HCT116 (cell line): Measurements from ENCODE around the gene OCA2. TPM values are rescaled to one million over a fixed set of nuclear protein-coding genes. Genes with fewer than 3 reads are reported as not detected.

Source experiments
- ATAC-seq: fragments of 200-7000 bp; cut with Tn5 transposase; 2 replicates; pipeline ENCODE4 v1.9.1; 2020; ENCODE audit warnings: mild to moderate bottlenecking, moderate library complexity
- BruUV-seq: library from RNA; stranded (reverse); fragments of 400-500 nt; replicated peaks from 2 replicates; lab custom pipeline; 2021; lab: Mats Ljungman, UMichigan
- CTCF ChIA-PET: fragments of 300-600 bp; sonication (Branson Sonifier 250); formaldehyde crosslinking; loops from one replicate; lab custom pipeline; 2021; ENCODE audit warnings: antibody characterized with exemption; lab: Charles Lee
- POLR2A ChIA-PET: fragments of 300-600, 350-600 bp; sonication (Branson Sonifier 250); formaldehyde crosslinking; loops from one replicate; lab custom pipeline; 2021; ENCODE audit warnings: antibody characterized with exemption; lab: Charles Lee
- RAD21 ChIA-PET, 2 experiments: fragments of 300-600 bp; sonication (Branson Sonifier 250); formaldehyde crosslinking; loops; one replicate each; lab custom pipeline; 2023; ENCODE audit warnings: low total read pairs in 2 of 2; ENCODE audit not compliant: uncharacterized antibody in 2 of 2, unreplicated experiment in 2 of 2, low non-redundant PET in 1 of 2; lab: Charles Lee
- DNase-seq: peaks from one replicate; pipeline ENCODE4 v3.0.0-alpha.2; 2010; ENCODE audit warnings: low read depth, low spot score
- H2AFZ ChIP-seq: fragments of 200-600 bp; shearing (Covaris generic), sonication (generic); 2 replicates; pipeline ENCODE4 v1.6.1; 2017; ENCODE audit warnings: low read depth, mixed run types, mixed read lengths, antibody characterized with exemption, low read length; ENCODE audit not compliant: poor library complexity, severe bottlenecking
- H3K27ac ChIP-seq: 2 replicates; pipeline ENCODE4 v1.5.1; 2012; ENCODE audit warnings: low read depth, low read length
- H3K27me3 ChIP-seq: fragments of 200-600 bp; sonication (generic); 2 replicates; pipeline ENCODE4 v1.6.1; 2016; ENCODE audit warnings: mixed run types, low read length, mixed read lengths; ENCODE audit not compliant: insufficient read depth
- H3K36me3 ChIP-seq, 2 experiments: fragments of 200-500 bp in 1 of 2; fragments of 200-600 bp in 1 of 2; sonication (Bioruptor generic) in 1 of 2; sonication (generic) in 1 of 2; 2 replicates each; pipeline versions ENCODE4 v1.5.1 to v1.6.1; 2014 to 2016; ENCODE audit warnings: low read length in 2 of 2, inconsistent platforms in 1 of 2, mixed read lengths in 1 of 2, mixed run types in 1 of 2; ENCODE audit not compliant: insufficient read depth in 2 of 2, control insufficient read depth in 1 of 2
- H3K4me1 ChIP-seq, 2 experiments: fragments of 200-600 bp in 1 of 2; sonication (generic) in 1 of 2; 2 replicates each; pipeline versions ENCODE4 v1.5.1 to v1.6.1; 2012 to 2017; ENCODE audit warnings: low read length in 2 of 2, inconsistent platforms in 1 of 2, mild to moderate bottlenecking in 1 of 2, mixed read lengths in 1 of 2, mixed run types in 1 of 2, moderate library complexity in 1 of 2; ENCODE audit not compliant: insufficient read depth in 2 of 2, control insufficient read depth in 1 of 2
- H3K4me2 ChIP-seq: fragments of 200-600 bp; sonication (generic); 2 replicates; pipeline ENCODE4 v1.6.1; 2017; ENCODE audit warnings: mixed run types, low read length, mixed read lengths
- H3K4me3 ChIP-seq, 2 experiments: fragments of 200-600 bp in 1 of 2; sonication (generic) in 1 of 2; replicated peaks in 1 of 2; 2 replicates each; pipeline ENCODE4 v1.5.1; 2011 to 2016; ENCODE audit warnings: low read length in 2 of 2, control low read depth in 1 of 2, low read depth in 1 of 2, mild to moderate bottlenecking in 1 of 2, mixed read lengths in 1 of 2, mixed run types in 1 of 2
- H3K79me2 ChIP-seq: fragments of 200-600 bp; sonication (generic); 2 replicates; pipeline ENCODE4 v1.6.1; 2017; ENCODE audit warnings: mild to moderate bottlenecking, mixed run types, low read length, moderate library complexity, mixed read lengths; ENCODE audit not compliant: insufficient read depth
- H3K9ac ChIP-seq: fragments of 200-600 bp; sonication (generic); 2 replicates; pipeline ENCODE4 v1.6.1; 2016; ENCODE audit warnings: low read length, mixed read lengths
- H3K9me2 ChIP-seq: fragments of 200-600 bp; sonication (generic), shearing (Covaris generic); 2 replicates; pipeline ENCODE4 v1.6.1; 2017; ENCODE audit warnings: mixed run types, mild to moderate bottlenecking, moderate library complexity; ENCODE audit not compliant: insufficient read depth
- H3K9me3 ChIP-seq, 2 experiments: fragments of 200-500 bp in 1 of 2; fragments of 200-600 bp in 1 of 2; sonication (Bioruptor generic) in 1 of 2; sonication (generic) in 1 of 2; 2 replicates each; pipeline ENCODE4 v1.6.1; 2014 to 2017; ENCODE audit warnings: low read length in 2 of 2, mixed read lengths in 2 of 2, inconsistent platforms in 1 of 2, low read depth in 1 of 2, mild to moderate bottlenecking in 1 of 2, mixed run types in 1 of 2, moderate library complexity in 1 of 2; ENCODE audit not compliant: control insufficient read depth in 1 of 2, insufficient read depth in 1 of 2
- H4K20me1 ChIP-seq: fragments of 200-600 bp; sonication (generic), shearing (Covaris generic); 2 replicates; pipeline ENCODE4 v1.6.1; 2017; ENCODE audit warnings: mixed run types, mild to moderate bottlenecking, moderate library complexity; ENCODE audit not compliant: insufficient read depth
- ATF3 ChIP-seq: IDR thresholded peaks from 2 replicates; pipeline ENCODE4 v1.6.1; 2012
- CBX3 ChIP-seq: IDR thresholded peaks from 2 replicates; pipeline ENCODE4 v1.6.1; 2012; ENCODE audit warnings: low read depth
- CEBPB ChIP-seq: IDR thresholded peaks from 2 replicates; pipeline ENCODE4 v1.6.1; 2012; ENCODE audit warnings: low read depth
- CTCF ChIP-seq, 3 experiments: fragments of 200-600 bp in 1 of 3; sonication (generic) in 1 of 3; IDR thresholded peaks in 2 of 3; conservative IDR thresholded peaks in 1 of 3; 2 replicates each; pipeline ENCODE4 v1.5.1; 2012 to 2017; ENCODE audit warnings: low read depth in 2 of 3, low read length in 2 of 3, antibody characterized with exemption in 1 of 3, borderline replicate concordance in 1 of 3, control low read depth in 1 of 3, mild to moderate bottlenecking in 1 of 3, mixed read lengths in 1 of 3, mixed run types in 1 of 3, moderate library complexity in 1 of 3; ENCODE audit not compliant: insufficient read depth in 1 of 3
- EGR1 ChIP-seq: IDR thresholded peaks from 2 replicates; pipeline ENCODE4 v1.6.1; 2012; ENCODE audit warnings: low read depth
- ELF1 ChIP-seq: IDR thresholded peaks from 2 replicates; pipeline ENCODE4 v1.6.1; 2012; ENCODE audit warnings: low read depth, borderline replicate concordance
- EZH2 ChIP-seq: fragments of 200-600 bp; sonication (generic); IDR thresholded peaks from 2 replicates; pipeline ENCODE4 v1.6.1; 2017; ENCODE audit warnings: antibody characterized with exemption, mixed run types
- EZH2phosphoT487 ChIP-seq: fragments of 200-600 bp; IDR thresholded peaks from 2 replicates; pipeline ENCODE4 v1.6.1; 2018; ENCODE audit warnings: antibody characterized with exemption, borderline replicate concordance
- FOSL1 ChIP-seq: IDR thresholded peaks from 2 replicates; pipeline ENCODE4 v1.6.1; 2012; ENCODE audit warnings: low read depth
- JUND ChIP-seq: IDR thresholded peaks from 2 replicates; pipeline ENCODE4 v1.6.1; 2012
- MAX ChIP-seq: IDR thresholded peaks from 2 replicates; pipeline ENCODE4 v1.6.1; 2012
- POLR2AphosphoS5 ChIP-seq: IDR thresholded peaks from 2 replicates; pipeline ENCODE4 v1.6.1; 2011; ENCODE audit warnings: mild to moderate bottlenecking, low read depth, low read length, moderate library complexity
- SIN3A ChIP-seq: IDR thresholded peaks from 2 replicates; pipeline ENCODE4 v1.6.1; 2012; ENCODE audit warnings: low read depth
- SP1 ChIP-seq: IDR thresholded peaks from 2 replicates; pipeline ENCODE4 v1.6.1; 2012; ENCODE audit warnings: low read depth
- SRF ChIP-seq: IDR thresholded peaks from 2 replicates; pipeline ENCODE4 v1.6.1; 2012; ENCODE audit warnings: low read depth
- TCF7L2 ChIP-seq: IDR thresholded peaks from 2 replicates; pipeline ENCODE4 v1.7.0; 2011; ENCODE audit warnings: borderline replicate concordance, inconsistent platforms; ENCODE audit not compliant: insufficient read depth, insufficient read length; ENCODE audit errors: extremely low read depth
- YY1 ChIP-seq: IDR thresholded peaks from 2 replicates; pipeline ENCODE4 v1.6.1; 2011; ENCODE audit warnings: low read length, low read depth, moderate library complexity, mild to moderate bottlenecking; ENCODE audit not compliant: insufficient replicate concordance; ENCODE audit errors: extremely low read depth
- ZFX ChIP-seq: fragments of 450-650 bp; IDR thresholded peaks from 2 replicates; pipeline ENCODE4 v1.6.1; 2017
- intact Hi-C: fragments of 100-400 bp; cut with micrococcal nuclease; formaldehyde crosslinking; loops from 2 replicates; pipeline ENCODE4 v1.10.0; 2022
- total RNA-seq: library from RNA; stranded (reverse); gene quantifications from one replicate; pipeline ENCODE4 v1.2.1, GENCODE V29; 2021; ENCODE audit not compliant: unreplicated experiment

Gene OCA2
- total RNA-seq, 1 experiment from 2014 or later, result not detected

GRCh38 chr15:27734785-27735495 is 364.2 kb downstream of the OCA2 start:
- CTCF ChIA-PET, result no interaction called here
- ATAC-seq, result no peak
- H3K9me2 ChIP-seq, result no peaks in the 10 kb centered on the region
- RAD21 ChIA-PET, result no interaction called here
- TF ChIP-seq YY1, result no peak
- no peak for TF ChIP-seq ZFX
- no peak for TF ChIP-seq CEBPB
- no peak for TF ChIP-seq ATF3
- no peak for TF ChIP-seq MAX
- TF ChIP-seq SRF, result no peak
- no peak for TF ChIP-seq EZH2
- TF ChIP-seq SP1, result no peak
- TF ChIP-seq SIN3A, result no peak
- TF ChIP-seq TCF7L2, result no peak
- TF ChIP-seq JUND, result no peak
- TF ChIP-seq ELF1, result no peak
- TF ChIP-seq CBX3, result no peak
- no peak for TF ChIP-seq EZH2phosphoT487
- TF ChIP-seq EGR1, result no peak
- TF ChIP-seq CTCF (IDR thresholded peaks at IDR 0.05 in 2 of 3, conservative IDR thresholded peaks at IDR 0.05 in 1 of 3; ENCODE audit: borderline replicate concordance in 1 of 3, insufficient read depth in 1 of 3, low read depth in 2 of 3, low read length in 2 of 3), result no peak
- no peak for TF ChIP-seq POLR2AphosphoS5
- no peak for TF ChIP-seq FOSL1
- TF ChIP-seq, all 23 proteins: peak for 0
- no peak for DNase-seq
- Histone ChIP-seq H3K27me3 (no peaks in the 10 kb centered on the region), H3K4me1 (no peaks in the 10 kb centered on the region), H4K20me1 (no peaks in the 10 kb centered on the region), H2AFZ (no peak overlapping the region), H3K4me2 (no peak overlapping the region), H3K9me3 (peaks cover 9 to 44% of the 10 kb centered on the region in 2 experiments; a peak in 3 of 4 replicates), H3K27ac (no peak overlapping the region), H3K36me3 (no peaks in the 10 kb centered on the region), H3K79me2 (no peaks in the 10 kb centered on the region), H3K4me3 (no peak overlapping the region), H3K9ac (no peak overlapping the region)
- no TSS peak for BruUV-seq
- POLR2A ChIA-PET, result no interaction called here
- intact Hi-C loops, result no loop called here
